Measurements from ENCODE around the gene GIPC3.

GIPC3 gene

GRCh38 chr19:3636962-3637361 is 51.7 kb downstream of the GIPC3 start:
- DNase-seq (ENCODE audit: low read depth in 2 of 2, low spot score in 1 of 2) = no peak

DNA sequence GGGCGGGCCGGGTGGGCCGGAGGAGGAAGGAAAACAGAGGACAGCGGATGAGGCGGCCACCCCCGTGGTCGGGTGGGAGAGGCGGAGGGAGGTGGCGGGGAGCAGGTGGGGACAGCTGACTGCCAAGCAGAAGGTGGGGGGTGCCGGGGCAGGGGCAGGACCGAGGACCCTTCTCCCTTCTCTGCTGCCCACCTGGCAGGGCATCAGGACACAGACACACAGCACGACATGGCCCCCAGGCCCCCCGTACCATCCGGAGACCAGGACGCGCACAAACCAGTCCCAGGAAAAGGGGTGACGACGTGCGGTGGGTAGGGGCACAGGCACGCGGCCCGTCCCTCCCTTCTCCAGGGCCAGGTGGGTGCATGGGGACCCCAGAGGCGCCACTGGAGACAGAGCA is 52.3 kb downstream of the GIPC3 start:
- DNase-seq (ENCODE audit: low read depth in 2 of 2, low spot score in 1 of 2) = no peak

DNA sequence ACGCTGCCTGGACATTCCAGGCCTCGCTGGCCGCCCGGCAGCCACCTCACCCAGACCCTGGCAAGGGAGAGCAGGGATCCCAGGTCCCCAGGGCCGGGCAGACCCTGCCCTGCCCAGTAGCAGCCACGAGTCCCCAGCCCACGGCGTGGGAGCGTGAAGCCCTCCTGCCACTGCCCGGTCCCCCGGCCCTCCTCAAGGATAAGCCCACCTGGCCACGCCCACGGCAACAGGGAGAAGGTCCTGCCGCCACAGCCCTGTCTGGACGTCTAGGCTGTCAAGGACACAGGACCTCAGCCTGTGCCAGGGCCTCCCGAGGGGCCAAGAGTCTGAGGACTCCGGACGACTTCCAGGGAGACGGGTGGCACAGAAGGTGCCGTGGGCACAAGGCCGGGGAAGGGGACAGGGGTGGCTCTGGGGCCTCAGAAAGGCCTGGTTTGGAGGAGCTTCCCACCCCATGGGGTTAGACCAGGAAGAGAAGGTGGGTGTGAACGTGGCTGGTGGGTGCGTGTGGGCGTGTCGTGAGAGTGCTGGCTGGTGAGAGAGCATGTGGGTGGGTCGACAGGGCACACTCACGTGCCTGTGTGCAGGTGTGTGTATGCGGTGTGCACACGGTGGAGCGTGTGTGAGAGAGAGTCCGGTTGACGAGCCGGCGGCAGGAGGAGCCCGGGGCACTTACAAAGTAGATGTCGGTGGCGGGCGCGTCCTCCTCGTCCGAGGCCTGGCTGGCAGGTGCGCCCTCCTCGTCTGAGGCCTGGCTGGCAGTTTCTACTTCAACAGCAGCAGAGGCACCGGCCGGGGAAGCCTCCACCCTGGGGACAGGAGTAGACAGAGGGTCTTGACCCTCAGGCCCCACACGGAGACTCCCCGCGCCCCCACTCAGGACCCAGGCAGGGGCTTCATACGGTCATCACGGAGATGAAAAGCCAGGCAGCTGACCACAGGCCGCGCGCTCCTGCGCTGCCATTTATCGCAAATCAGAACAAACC is 53.2 kb downstream of the GIPC3 start:
- DNase-seq (ENCODE audit: low read depth in 2 of 2, low spot score in 1 of 2) = no peak

- no peak for DNase-seq (ENCODE audit: low read depth in 2 of 2, low spot score in 1 of 2)
These were observed 54.2 kb downstream of the GIPC3 start for GRCh38 chr19:3639479-3639878.

DNA sequence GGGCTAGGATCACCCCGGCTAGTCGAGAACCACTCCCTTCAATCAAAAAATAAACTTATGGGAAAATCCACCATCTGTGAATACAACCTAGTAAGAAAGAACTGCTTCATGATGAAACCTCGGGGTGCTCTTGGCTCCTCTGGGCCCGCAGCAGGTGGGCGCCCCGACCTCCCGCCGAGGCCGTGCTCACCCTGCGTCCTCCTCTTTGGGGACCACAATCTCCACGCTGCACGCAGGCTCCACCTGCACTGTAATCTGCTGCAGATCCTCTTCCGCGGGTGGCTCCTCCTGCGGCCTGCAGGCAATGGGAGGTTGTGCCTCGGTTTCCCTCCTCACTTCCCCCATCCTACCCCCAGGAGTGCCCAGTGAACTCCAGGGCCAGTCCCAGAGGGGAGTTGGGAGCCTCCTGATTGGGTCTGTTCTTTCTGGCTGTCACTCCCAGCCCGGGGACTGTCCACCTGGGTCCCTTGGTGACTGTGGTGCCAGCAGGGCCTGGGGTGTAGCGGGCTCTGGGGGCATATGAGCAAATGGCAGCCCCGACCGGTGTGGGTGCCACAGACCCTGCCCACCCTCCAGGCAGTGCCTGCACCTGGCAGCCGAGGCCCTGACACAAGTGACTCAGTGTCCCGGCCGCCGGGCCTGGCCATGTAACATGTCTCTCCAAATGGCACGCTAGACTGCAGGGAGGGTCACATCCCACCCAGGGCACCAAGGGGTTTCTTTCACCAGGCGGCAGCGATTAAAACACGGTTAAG is 56.4 kb downstream of the GIPC3 start:
- DNase-seq (ENCODE audit: low read depth in 2 of 2, low spot score in 1 of 2) = no peak

- no peak for DNase-seq (ENCODE audit: low read depth in 2 of 2, low spot score in 1 of 2)
These were observed 57.0 kb downstream of the GIPC3 start for GRCh38 chr19:3642296-3642695.

Measured in stimulated activated CD8-positive, alpha-beta memory T cell treated with anti-CD3 and anti-CD28 coated beads, Interleukin-4, amount 100 ng/mL, for 4 hours (primary cell).